Measurements from ENCODE around the gene MLH1.
"Not testable (repeated sequence)": the region's sequence is repeated elsewhere in the genome, so short reads cannot be mapped to it uniquely, and the experiment has no call there.

Gene MLH1

DNA sequence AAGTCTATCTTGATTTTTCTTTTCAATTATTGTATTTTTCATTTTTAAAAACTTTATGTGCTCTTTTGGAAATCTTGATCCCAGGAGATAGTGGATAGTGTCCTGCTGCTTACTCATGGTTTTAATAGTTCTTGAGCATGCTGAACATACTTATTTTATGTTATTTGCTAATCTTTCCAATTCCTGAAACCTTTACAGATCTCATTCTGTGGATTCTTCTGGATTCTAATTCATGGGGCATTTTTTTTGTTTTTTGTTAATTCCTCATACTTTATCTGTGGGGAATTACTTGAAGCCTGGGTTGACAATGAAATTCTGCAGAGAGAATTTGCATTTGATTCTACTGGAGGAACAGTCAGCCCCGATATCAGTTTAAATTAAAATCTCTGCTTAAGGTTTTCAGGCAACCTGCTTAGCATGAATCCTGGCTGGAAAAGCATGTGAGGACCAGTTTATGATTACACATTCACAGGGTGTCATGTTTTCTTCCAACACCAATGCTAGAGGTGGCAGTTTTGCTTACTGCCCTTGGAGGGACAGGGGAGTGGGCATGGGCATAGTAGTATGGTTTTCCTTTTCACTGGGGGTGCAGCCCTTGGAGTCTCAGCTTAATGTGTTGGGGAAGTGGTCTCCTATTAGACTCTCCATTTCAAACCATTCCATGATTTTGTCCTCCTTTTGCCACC, 46.0 kb downstream of the MLH1 start:
- no peak for DNase-seq (ENCODE audit: low read depth)

DNA sequence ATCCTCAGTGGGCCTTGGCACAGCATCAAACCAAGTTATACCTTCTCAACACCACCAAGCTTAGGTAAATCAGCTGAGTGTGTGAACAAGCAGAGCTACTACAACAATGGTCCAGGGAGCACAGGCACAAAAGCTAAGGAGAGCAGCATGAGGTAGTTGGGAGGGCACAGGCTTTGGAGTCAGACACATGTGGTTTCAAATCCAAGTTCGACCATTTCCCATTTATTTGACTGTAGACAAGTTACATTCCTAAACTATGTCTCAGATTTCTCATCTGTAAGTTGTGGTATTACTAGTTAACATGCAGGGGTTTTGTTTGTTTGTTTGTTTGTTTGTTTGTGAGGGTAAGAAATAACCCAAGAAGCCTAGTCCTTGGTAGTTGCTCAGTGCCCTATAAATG, 46.9 kb downstream of the MLH1 start:
- DNase-seq (ENCODE audit: low read depth): no peak

DNA sequence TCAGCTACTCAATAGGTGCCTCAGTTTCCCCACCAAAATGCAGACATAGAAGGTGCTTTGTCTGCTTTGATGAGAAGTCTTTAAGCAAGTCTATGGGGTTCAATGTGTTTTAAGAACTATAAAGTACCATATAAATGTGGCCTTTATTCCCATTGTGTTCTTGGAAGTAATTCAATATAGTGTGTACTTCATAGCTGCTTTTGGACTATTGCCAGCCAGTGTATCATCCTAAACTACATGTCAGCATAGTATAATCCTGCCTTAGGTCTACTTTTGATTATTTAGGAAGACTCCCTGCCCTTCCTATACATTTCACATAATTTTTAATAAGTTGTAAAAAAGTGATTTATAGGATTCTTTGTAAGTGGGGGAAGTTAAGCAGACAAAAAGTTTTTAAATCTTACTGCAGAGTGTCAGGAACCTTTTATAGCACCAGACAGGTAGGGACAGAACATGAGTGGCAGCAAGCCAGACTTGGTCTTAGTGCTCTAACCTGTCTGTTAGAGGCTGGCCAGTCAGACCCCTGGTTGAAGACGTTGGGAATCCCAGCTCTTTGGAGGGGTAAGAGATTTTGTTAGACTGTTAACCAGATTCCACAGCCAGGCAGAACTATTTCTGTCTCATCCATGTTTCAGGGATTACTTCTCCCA, 48.4 kb downstream of the MLH1 start:
- no peak for DNase-seq (ENCODE audit: low read depth)

DNA sequence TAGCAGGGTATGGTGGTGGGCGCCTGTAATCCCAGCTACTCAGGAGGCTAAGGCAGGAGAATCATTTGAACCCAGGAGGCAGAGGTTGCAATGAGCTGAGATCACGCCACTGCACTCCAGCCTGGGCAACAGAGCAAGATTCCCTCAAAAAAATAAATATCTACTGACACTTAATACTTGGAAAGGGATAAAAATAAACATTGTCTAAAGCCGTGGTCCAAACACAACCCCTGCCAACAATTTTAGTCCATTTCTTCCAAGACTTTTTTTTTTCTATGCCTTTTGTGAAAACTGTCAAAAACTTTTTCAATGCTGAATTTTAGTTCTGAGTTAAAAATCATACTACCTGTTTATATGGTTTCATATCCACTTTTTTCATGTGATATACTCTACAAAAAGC, 49.4 kb downstream of the MLH1 start:
- DNase-seq (ENCODE audit: low read depth): not testable (repeated sequence)

DNA sequence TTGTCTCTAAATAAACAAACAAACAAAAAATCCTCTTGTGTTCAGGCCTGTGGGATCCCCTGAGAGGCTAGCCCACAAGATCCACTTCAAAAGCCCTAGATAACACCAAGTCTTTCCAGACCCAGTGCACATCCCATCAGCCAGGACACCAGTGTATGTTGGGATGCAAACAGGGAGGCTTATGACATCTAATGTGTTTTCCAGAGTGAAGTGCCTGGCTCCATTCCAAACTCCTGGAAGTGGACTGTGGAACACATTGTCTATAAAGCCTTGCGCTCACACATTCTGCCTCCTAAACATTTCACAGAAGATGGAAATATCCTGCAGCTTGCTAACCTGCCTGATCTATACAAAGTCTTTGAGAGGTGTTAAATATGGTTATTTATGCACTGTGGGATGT, 57.0 kb downstream of the MLH1 start:
- DNase-seq (ENCODE audit: low read depth): no peak

DNA sequence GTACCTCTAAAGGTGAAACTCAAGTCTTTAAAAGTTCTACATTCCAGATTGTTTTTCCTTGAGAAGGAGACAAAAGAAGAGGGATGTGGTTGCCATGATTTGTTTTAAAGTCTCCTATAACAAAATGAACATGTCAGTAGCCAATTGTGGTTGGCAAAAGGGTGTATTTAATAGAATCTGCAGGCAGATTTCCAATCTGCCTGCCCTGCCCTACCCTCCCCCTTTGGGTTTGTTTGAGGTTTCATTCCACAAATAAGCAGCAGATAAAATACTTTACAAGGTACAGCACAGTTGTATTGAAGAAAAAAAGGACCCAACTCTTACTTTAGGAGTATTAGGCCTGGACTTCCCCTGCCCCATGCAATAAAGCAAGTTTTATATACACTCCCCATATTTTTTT, 59.5 kb downstream of the MLH1 start:
- DNase-seq (ENCODE audit: low read depth): no peak

DNA sequence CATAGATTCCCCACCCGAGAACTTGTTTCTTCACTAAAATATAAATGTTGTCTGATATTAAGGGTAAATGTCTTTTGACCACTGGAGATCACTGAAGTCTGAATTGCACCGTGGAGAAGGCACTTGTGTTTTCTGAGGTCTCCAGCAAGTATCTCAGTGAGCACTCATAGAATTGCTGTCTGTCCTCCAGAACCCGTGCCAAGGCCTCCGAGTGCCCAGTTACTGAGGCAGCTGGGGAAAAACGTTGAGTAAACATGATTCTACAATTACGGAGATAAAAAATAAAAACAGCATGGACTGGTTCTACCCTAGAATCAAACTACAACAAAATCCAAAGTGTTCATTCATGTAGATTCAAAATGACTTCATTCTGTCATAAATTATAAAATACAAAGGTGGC, 60.0 kb downstream of the MLH1 start:
- DNase-seq (ENCODE audit: low read depth): no peak

DNA sequence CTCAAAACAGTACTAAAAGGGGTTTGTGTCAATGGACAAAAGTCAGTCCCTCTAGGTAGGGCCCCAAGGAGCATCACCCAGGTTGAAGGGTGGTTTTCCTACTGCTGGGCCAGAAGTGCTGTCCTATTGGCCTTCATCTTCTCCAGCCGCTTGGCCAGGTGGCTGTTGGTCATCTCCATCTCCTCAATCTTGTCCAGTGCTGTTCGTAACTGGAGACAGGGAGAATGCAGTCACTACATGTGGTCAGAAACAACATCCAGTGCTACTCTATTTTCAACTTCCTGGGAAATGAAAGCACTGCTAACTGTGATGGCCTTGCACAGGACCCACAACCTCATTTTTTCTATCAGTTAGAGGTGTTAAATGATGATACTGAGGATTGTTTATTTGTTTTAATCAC, 60.4 kb downstream of the MLH1 start:
- no peak for DNase-seq (ENCODE audit: low read depth)

DNA sequence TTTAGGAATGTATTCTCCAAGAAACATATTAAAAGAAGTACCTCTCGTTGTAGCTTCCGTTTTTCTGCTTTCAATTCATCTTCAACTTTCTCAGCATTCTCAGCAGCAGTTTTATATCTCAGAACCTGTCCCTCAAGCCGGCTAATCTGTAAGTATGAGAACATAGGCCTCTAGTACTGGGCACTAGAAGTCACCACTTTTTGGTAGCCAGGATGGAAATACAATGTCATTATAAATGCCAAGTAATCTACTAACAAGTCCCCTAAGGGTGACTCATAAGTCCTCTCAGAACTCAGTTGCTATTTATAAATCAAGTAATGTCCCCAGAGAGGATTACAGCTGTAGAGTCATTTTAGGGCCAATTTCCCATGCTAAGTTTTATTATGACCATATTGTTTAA, 61.1 kb downstream of the MLH1 start:
- DNase-seq (ENCODE audit: low read depth): no peak

DNA sequence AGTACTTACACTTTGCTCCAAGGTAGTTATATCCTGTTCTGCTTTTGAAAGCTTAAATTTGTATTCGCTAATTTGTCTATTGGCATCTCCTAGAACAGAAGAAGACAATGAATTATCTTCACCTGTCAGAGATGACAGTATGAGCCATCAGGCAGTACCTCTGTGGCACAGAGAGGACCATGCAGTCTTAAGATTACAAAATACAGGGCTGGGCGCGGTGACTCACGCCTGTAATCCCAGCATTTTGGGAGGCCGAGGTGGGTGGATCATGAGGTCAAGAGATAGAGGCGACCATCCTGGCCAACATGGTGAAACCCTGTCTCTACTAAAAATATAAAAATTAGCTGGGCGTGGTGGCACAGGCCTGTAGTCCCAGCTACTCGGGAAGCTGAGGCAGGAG, 61.8 kb downstream of the MLH1 start:
- not testable (repeated sequence) for DNase-seq (ENCODE audit: low read depth)

DNA sequence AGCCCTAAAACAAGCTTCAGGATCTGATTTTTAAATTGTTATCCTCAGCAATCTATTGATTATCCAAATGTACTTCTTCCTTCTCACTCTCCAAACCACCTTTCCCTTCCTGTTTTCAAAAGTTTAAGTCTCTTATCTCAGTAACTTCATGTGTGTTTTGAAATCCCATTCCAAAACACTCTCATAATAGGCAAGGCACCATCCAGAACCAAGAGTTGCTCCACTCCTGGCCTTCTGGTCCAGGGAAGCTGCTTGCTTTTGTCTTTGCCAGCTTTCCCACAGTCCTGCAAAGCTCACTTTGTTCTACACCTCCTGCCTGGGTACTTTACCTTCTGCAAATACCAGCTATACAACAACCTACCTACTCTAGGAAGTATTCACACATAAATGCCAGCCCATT, 63.5 kb downstream of the MLH1 start:
- no peak for DNase-seq (ENCODE audit: low read depth)

DNA sequence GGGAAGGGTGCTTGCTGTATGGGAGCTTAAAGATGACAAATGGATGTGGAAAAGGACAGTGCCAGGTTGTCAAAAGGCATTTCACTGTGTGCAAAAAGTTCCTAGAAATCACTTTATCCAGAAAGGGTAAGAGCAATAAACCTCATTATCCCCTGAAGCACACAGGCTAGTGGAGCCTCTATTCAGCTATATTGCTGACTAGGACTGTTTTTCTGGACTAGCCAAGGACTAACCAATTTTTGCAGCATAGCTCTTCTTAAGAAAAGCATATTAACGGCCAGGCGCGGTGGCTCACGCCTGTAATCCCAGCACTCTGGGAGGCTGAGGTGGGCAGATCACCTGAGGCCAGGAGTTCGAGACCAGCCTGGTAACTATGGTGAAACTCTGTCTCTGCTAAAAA, 64.8 kb downstream of the MLH1 start:
- DNase-seq (ENCODE audit: low read depth): no peak

DNA sequence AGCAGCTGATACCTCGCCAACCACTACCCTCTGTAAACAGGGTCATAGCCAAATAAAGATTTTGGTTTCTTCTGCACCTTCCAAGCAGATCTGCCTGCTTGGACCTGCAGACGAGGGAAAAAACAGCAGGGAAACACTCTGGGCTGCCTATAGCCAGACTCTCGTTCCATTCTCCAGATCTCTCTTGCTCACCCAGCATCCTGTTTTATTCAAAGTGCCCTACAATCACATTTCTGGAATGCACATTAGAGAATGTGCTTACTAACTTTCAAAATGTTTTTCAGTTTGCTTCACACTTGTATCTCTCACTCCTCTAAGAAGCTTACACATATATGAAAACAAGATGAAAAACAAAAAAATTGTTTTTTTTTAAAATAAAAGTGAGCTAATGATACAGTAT, 71.4 kb downstream of the MLH1 start:
- DNase-seq (ENCODE audit: low read depth): no peak

DNA sequence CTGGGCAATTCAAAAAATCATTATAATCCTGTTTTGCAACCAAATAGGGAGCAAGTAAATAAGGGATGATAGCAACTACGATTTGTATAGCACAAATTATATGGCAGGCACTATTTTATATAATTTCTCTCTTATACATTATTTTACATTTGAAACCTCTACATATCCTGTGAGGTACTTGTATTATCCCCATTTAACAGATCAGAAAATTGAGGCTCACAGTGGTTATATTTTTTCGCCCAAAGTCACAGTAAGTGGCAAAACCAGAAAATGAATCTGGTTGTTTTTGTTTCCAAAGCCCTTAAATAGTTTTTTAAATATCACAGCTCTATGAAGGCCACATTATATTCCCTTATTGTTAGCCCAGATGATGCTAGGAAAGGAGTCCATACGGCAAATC, 74.3 kb downstream of the MLH1 start:
- DNase-seq (ENCODE audit: low read depth): no peak

DNA sequence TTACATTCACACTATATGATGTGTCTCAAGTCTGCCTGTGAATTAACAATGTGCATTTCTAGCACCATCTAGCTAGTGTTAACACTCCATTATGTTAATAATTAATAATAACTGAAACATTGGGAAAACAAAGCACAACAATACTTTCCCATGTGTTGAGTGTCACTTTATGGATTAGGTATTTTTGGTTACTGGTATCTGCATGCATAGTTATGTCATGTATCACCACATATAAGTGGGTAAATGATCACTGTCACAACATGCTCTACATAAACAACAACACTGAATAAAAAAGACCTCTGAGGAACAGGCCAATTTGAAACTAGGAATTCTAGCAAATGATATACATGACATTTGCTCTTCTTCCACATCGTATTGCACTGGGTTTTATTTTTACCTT, 74.7 kb downstream of the MLH1 start:
- no peak for DNase-seq (ENCODE audit: low read depth)

DNA sequence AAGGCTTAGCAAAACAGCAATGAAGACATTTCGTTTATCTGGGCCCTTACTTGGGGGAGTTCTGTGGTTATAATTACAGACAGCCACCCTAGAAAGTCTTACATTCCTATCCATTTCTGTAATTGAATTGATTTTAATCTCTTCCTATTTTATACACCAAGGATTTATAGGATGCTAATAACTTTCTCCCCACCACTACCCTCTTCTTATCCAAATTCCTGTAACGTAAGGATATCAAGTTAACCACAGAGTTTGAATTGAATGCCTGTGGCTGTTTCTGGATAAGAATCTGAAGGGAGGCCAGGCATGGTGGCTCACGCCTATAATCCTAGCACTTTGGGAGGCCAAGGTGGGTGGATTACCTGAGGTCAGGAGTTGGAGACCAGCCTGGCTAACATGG, 78.6 kb downstream of the MLH1 start:
- no peak for DNase-seq (ENCODE audit: low read depth)

DNA sequence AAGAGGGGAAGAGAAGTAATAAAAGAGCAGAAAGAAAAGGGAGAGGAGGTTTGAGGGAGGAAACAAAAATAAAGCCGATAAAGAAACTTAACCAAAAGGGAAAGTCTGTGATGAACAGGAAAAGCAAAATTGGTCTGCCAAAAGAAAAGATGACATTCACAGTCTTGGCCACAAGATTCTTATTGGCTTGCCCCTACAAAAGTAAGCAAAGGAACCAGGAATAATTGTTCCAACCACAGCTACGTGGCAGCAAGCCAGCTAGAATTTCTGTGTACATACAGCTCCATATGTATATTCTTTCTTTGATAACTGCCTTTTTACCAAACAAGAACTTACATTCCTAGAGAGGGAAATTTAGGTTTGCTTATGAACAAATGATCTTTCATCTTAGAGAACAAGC, 79.6 kb downstream of the MLH1 start:
- DNase-seq (ENCODE audit: low read depth): no peak

DNA sequence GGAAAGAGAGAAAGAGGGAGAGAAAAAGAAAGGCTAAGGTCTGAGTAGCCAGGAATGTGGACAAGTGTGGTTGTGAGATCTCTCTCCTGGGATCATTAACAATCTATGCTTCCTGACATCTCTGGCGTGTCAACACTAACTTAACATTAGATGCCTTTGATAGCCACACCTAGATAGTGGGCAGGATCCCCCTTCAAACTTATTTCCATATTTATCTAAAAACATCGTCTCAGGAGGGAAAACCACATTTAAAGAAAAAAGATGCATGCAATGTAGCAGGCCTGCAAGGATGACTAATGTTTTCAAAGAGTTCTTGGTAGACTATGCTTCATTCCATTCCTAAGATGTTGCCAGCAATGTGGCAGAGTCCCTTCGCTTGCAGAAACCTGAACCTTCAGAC, 80.9 kb downstream of the MLH1 start:
- no peak for DNase-seq (ENCODE audit: low read depth)

DNA sequence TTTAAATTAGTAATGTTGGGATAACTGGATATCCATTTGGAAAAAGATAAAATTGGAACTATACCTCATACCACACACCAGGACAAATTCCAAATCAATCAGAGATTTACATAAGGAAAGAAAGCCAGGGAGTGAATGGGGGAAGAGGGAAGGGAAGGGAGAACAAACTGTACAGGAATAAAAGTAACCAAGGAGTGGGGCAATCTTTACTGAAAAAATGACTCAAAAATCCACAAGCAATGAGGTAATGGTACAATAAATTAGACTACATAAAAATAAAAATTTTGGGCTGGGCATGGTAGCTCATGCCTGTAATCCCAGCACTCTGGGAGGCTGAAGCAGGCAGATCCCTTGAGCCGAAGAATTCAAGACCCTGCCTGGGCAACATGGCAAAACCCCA, 82.6 kb downstream of the MLH1 start:
- no peak for DNase-seq (ENCODE audit: low read depth)

DNA sequence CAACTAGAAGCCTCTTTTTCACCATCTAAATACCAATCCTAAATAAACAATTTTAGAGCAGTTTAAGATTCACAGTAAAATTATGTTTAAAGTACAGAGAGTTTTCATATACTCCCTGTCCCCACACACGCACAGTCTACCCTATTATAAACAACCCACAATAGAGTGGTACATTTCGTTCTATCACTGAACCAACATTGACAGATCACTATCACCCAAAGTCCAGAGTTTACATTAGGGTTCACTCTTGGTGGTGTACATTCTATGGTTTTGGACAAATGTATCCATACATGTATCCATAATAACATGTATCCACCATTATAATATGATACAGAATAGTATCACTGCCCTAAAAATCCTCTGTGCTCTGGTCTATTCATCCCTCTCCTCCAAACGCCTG, 89.0 kb downstream of the MLH1 start:
- DNase-seq (ENCODE audit: low read depth): no peak

DNA sequence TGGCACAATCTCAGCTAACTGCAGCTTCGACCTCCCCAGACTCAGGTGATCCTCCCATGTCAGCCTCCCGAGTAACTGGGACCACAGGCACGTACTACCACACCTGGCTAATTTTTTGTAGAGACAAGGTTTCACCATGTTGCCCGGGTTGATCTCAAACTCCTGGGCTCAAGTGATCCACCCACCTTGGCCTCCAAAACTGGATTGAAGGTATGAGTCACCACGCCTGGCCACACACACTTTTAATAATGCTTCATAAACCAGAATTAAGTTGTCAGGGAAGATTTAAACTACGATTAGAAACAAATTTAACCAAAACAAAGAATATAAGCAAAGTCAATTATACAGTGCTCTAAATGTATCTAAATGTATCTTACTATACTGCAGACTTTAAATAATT, 93.6 kb downstream of the MLH1 start:
- no peak for DNase-seq (ENCODE audit: low read depth)

DNA sequence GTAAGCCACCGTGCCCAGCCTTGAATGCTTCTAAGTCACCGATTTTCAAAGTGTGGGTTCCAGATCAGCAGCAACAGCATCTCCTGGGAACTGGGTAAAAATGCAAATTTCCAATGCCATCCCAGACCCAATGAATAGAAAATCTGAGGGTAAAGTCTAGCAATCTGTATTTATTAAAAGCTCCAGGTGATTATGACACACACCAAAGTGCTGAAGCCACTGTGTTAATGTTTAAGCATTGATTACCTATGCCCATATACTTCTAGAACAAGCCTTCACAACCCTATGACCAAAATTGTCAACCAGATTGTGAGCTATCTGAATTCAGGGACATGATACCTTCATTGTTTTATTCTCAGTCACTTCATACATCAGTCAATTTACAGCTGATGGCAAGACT, 94.6 kb downstream of the MLH1 start:
- no peak for DNase-seq (ENCODE audit: low read depth)

DNA sequence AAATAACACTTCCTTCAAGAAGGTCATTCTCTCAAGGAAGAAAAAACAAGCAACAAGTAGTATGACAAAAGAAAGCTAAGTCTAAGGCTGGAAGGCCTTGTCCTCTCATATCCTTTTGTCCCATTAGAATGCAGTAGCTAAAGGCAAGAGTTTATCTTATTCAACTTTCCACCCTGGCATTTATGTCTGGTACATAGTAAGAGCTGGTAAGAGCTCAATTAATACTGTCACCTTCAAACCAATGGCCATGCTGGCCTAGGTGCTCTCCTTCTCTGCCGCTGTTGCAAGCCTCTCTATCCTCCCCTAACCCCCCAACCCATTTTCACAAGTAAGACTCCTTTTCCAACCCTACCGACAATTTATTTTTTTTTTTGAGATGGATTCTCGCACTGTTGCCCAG, 99.2 kb downstream of the MLH1 start:
- DNase-seq (ENCODE audit: low read depth): no peak

DNA sequence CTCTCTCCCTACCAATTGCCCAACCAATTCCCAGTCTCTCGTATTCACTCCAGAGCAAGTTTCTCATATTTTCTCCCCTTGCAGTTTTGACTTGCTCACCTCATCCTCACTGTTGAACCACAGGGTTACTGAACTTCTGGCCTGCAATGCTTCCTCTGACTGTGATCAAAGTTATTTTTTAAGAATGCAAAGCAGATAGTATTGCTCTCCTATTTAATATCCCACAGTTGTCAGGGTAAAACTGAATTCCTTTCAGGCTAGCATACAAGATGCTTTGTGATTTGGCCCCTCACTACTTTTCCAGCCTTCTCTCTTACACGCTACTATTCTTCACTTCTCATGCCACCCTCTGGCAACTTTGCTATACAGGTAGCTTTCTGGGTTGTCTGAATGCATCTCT, 100.2 kb downstream of the MLH1 start:
- DNase-seq (ENCODE audit: low read depth): no peak
